Type B pancreatic cell (in vitro differentiated cells): ENCODE measurements around the gene RNF43. TPM values are rescaled to one million over a fixed set of nuclear protein-coding genes. Genes with fewer than 3 reads are reported as not detected.
A peak's percentile ranks its signal among the peaks of the same experiment; 100 is the strongest.

Source experiments
- DNase-seq: peaks from one replicate; pipeline ENCODE4 v3.0.0; 2021; ENCODE audit warnings: mixed read lengths; ENCODE audit not compliant: unreplicated experiment; ENCODE audit errors: extremely low spot score
- H3K27ac Mint-ChIP-seq: 2 replicates; pipeline ENCODE4 v1.8.0; 2021; ENCODE audit warnings: mild to moderate bottlenecking, mixed read lengths
- H3K27me3 Mint-ChIP-seq: 2 replicates; pipeline ENCODE4 v1.8.0; 2021; ENCODE audit warnings: mixed read lengths
- H3K36me3 Mint-ChIP-seq: 2 replicates; pipeline ENCODE4 v1.8.0; 2021; ENCODE audit warnings: mixed read lengths
- H3K4me1 Mint-ChIP-seq: one replicate; pipeline ENCODE4 v1.8.0; 2021; ENCODE audit warnings: mixed read lengths; ENCODE audit not compliant: unreplicated experiment
- H3K4me3 Mint-ChIP-seq: 2 replicates; pipeline ENCODE4 v1.8.0; 2021; ENCODE audit warnings: mild to moderate bottlenecking, mixed read lengths
- H3K9me3 Mint-ChIP-seq: 2 replicates; pipeline ENCODE4 v1.8.0; 2021; ENCODE audit warnings: mixed read lengths
- total RNA-seq: library from RNA; stranded (reverse); gene quantifications from 2 replicates; pipeline ENCODE4 v1.2.1, GENCODE V29; 2021; ENCODE audit warnings: low replicate concordance
- TF ChIP-seq, protein P1 (sequence below): fragments of 200-600 bp; sonication (generic); conservative IDR thresholded peaks from 2 replicates; pipeline ENCODE4 v1.5.0; 2021; ENCODE audit warnings: antibody characterized with exemption, mild to moderate bottlenecking

The RNF43 gene
- total RNA-seq, 1 donor from 2014 or later: 14.0 TPM

DNA sequence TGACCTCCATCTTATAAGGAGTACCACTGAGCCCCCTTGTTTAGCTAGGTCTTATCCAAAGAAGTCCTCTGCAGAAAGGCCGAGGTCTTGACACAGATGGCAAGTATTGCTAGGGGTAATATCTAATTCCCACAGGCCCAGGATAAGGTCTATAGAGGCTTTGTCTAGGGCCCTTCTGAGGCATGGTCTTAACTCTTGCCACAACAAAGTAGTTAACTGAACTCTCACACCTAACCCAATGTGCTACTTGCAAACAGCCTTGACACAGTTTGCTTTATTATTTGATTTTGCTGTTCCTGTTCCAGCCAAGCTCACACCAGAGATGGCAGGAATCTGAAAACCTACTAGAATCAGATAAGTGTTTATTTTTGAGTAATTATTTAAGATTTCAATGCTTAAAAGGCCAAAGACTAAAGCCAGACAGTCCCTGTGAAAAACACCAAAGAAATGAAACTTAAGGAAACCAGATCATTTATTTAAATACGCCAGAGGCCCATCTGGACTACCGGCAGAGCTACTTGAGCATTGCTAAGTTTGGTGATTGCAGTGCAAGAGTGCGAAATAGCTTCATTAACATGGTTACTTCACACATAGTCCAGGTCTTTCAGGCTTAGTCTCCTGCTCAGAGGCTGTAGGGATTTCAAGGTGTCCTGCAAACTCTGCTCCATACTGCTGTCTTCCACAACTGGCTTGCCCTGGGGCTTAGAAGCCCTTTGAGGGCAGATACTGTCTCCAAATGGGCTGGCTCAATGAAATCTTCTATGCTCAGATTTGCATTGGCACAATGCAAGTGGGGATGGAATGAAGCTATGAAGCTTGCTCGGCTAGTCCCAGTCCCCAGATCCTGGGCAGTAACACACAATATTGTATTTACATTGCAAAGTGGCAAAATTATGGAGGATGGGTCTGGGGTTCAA is 36.9 kb downstream of the RNF43 start:
- Mint-ChIP-seq H3K9me3 (no peaks in the 10 kb centered on the region), H3K27ac (peak overlapping the region; percentile 61), H3K4me3 (peak overlapping the region; percentile 1), H3K4me1 (peaks cover 63% of the 10 kb centered on the region), H3K36me3 (peaks cover 4% of the 10 kb centered on the region), H3K27me3 (no peaks in the 10 kb centered on the region)
- TF ChIP-seq, protein P1, sequence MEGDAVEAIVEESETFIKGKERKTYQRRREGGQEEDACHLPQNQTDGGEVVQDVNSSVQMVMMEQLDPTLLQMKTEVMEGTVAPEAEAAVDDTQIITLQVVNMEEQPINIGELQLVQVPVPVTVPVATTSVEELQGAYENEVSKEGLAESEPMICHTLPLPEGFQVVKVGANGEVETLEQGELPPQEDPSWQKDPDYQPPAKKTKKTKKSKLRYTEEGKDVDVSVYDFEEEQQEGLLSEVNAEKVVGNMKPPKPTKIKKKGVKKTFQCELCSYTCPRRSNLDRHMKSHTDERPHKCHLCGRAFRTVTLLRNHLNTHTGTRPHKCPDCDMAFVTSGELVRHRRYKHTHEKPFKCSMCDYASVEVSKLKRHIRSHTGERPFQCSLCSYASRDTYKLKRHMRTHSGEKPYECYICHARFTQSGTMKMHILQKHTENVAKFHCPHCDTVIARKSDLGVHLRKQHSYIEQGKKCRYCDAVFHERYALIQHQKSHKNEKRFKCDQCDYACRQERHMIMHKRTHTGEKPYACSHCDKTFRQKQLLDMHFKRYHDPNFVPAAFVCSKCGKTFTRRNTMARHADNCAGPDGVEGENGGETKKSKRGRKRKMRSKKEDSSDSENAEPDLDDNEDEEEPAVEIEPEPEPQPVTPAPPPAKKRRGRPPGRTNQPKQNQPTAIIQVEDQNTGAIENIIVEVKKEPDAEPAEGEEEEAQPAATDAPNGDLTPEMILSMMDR: no peak
- no peak for DNase-seq

DNA sequence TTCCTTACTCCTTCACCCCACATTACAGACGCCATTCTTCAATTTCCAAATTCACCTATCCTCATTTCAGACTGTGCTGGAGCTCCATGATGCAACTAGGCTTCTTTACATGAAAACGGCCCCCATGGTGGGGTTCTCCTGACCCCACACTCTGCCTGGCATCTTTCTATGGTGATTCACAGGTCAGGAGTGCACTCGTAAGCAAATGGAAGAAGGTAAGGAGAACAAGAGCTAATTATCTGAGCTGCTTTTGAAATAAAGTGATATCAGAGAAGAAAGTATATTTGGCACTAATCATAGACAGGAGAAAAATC is 37.9 kb downstream of the RNF43 start:
- no peak overlapping the region for H3K4me3 Mint-ChIP-seq
- H3K27me3 Mint-ChIP-seq: no peaks in the 10 kb centered on the region
- DNase-seq: no peak
- H3K27ac Mint-ChIP-seq: no peak overlapping the region
- peaks cover 57% of the 10 kb centered on the region for H3K4me1 Mint-ChIP-seq
- TF ChIP-seq, protein P1: no peak
- peaks cover 4% of the 10 kb centered on the region for H3K36me3 Mint-ChIP-seq
- no peaks in the 10 kb centered on the region for H3K9me3 Mint-ChIP-seq

DNA sequence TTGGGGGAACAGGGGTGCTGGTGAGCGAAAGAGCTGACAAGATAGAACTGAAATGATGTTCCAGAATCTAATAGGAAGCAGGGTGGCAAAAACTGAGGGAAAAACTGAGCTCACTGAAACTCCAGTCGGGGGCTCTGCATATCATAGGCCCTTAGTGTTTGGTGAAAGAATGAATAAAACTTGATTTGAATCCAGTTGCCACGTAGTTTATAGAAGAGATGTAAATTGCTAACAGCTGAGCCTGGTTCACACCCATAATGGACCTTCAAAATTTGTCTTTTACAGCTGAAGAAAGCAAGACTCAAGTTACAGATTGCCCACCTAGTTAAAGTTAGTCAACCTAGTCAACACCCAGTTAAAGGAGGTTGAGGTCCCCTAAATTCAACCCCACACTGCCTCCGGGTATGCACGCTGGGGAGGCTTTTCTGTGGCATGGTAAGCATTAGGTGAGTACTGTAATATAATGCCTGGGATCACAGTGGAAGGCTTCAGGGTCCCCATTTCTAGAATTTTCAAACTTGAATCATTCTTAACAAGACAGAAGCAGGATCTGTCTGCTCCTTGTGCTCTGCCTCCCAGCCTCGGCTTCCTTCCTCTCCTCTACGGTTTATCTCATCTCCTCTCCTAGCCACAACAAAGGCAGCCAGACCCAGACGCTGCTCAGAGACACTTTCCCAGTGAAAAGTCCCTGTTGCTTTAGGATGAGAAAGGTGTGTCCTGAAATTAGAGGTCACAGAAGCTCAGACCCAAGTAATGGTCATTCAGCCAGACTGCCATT is 38.4 kb downstream of the RNF43 start:
- Mint-ChIP-seq H3K4me1 (peaks cover 52% of the 10 kb centered on the region), H3K27ac (no peak overlapping the region), H3K4me3 (no peak overlapping the region), H3K36me3 (peaks cover 4% of the 10 kb centered on the region), H3K27me3 (no peaks in the 10 kb centered on the region), H3K9me3 (no peaks in the 10 kb centered on the region)
- DNase-seq: no peak
- TF ChIP-seq, protein P1: no peak

DNA sequence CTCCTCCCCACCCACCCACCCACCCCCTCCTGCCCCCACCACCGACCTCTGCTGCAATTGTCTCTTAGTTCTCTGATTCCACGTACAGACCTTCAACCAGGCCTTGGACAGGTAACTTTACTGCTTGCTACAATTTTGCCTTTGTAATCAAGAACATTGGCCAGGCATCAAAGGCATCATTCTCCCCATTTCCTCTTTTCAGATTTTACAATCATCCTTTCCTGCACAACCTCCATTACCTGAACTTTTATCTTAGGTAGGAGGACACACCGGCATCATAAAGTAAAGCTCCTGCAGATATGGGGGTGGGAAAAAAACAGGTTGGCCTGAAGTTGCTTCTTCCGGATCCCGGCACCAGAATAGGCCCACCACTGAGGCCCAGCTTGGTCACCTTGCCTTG is 39.7 kb downstream of the RNF43 start:
- H3K9me3 Mint-ChIP-seq: no peaks in the 10 kb centered on the region
- H3K4me1 Mint-ChIP-seq: peaks cover 45% of the 10 kb centered on the region
- H3K4me3 Mint-ChIP-seq: no peak overlapping the region
- no peaks in the 10 kb centered on the region for H3K27me3 Mint-ChIP-seq
- no peak for DNase-seq
- TF ChIP-seq, protein P1: no peak
- peak overlapping the region; percentile 86 for H3K27ac Mint-ChIP-seq
- peaks cover 4% of the 10 kb centered on the region for H3K36me3 Mint-ChIP-seq

DNA sequence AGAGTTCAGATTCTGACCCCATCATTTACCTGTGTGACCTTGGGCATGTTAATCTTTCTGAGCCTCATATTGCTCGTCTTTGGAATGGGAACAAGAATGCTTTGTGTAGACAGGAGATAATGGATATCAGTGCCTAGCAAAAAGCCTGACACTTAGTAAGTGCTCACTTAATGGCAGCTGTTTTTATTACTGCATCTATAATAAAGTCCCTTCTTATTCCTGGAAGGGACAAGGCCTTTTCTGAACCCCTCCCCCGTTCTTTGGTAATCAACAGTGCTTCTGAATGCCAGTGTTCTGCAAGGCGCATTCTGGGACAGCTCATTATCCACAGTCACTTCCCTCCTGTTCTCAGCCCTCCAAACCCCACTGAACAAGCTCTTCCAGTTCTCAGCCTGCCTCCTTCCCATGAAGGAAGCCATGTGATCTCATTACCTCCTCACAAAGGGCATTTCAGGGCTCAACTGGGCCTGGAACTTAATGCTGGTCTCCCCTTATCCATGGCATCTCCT is 40.2 kb downstream of the RNF43 start:
- Mint-ChIP-seq H3K4me1 (peaks cover 40% of the 10 kb centered on the region), H3K9me3 (no peaks in the 10 kb centered on the region), H3K27me3 (no peaks in the 10 kb centered on the region), H3K27ac (peak overlapping the region; percentile 86), H3K36me3 (peaks cover 4% of the 10 kb centered on the region), H3K4me3 (peak overlapping the region; percentile 72)
- no peak for DNase-seq
- TF ChIP-seq, protein P1: no peak
